ENCODE data around the gene ZNF789.
A peak's percentile ranks its signal among the peaks of the same experiment; 100 is the strongest.

The ZNF789 gene

GRCh38 chr7:99504603-99505323 lies 32.1 kb downstream of the ZNF789 start, which contains the start of gene ZKSCAN5:
Gene ZKSCAN5 (plus strand): TSS chr7:99504662. CDS start chr7:99506045, 1,383 bp downstream.
- DNase-seq (ENCODE audit: low read depth) = peak; percentile 94

- no peak for DNase-seq (ENCODE audit: low read depth)
Measured at GRCh38 chr7:99505324-99505662, 32.6 kb downstream of the ZNF789 start.

- DNase-seq (ENCODE audit: low read depth) = no peak
Measured at GRCh38 chr7:99514050-99514449, 41.4 kb downstream of the ZNF789 start.

GRCh38 chr7:99521399-99521798 lies 48.7 kb downstream of the ZNF789 start:
- DNase-seq (ENCODE audit: low read depth) = no peak

GRCh38 chr7:99525713-99526440 lies 53.2 kb downstream of the ZNF789 start:
- no peak for DNase-seq (ENCODE audit: low read depth)

GRCh38 chr7:99531354-99531765 lies 58.7 kb downstream of the ZNF789 start:
- no peak for DNase-seq (ENCODE audit: low read depth)

GRCh38 chr7:99535667-99536066 lies 63.0 kb downstream of the ZNF789 start:
- DNase-seq (ENCODE audit: low read depth) = no peak

Measured in activated T-helper 9 cell treated with anti-CD3 and anti-CD28 coated beads, Interleukin-2, amount 50 U/mL, for 16 hours (primary cell).